ENCODE data around the gene SSX2IP. TPM values are rescaled to one million over a fixed set of nuclear protein-coding genes. Genes with fewer than 3 reads are reported as not detected.

The SSX2IP gene
- total and polyA plus RNA-seq, 7 donors: 2.2 to 12.8 (median 7.3) TPM

- Histone ChIP-seq H3K4me3 (no peak overlapping the region), H3K4me1 (no peaks in the 10 kb centered on the region), H3K36me3 (ENCODE audit: insufficient read depth in 1 of 2, low read depth in 1 of 2) (no peaks in the 10 kb centered on the region), H3K27me3 (ENCODE audit: insufficient read depth in 3 of 3, low read length in 2 of 3) (no peaks in the 10 kb centered on the region), H3K27ac (no peak overlapping the region), H3K9me3 (no peaks in the 10 kb centered on the region)
- no peak for TF ChIP-seq CTCF (IDR thresholded peaks at IDR 0.05)
- 0 to 72% (median 50%) methylated on average over 1 of the region's 1 CpG for WGBS, 3 donors
- intact Hi-C loops (cut with DNase I): no loop called here
- no peak for DNase-seq
- no peak for ATAC-seq
Measured at GRCh38 chr1:84611091-84611490, 79.2 kb downstream of the SSX2IP start.

- ATAC-seq (no peak), DNase-seq (no peak)
- Histone ChIP-seq H3K27ac (no peak overlapping the region), H3K9me3 (no peaks in the 10 kb centered on the region), H3K36me3 (ENCODE audit: insufficient read depth in 1 of 2, low read depth in 1 of 2) (no peaks in the 10 kb centered on the region), H3K27me3 (ENCODE audit: insufficient read depth in 3 of 3, low read length in 2 of 3) (no peaks in the 10 kb centered on the region), H3K4me3 (no peak overlapping the region), H3K4me1 (no peaks in the 10 kb centered on the region)
- 69 to 85% (median 85%) methylated on average over 5 of the region's 5 CpGs for WGBS, 3 donors
- intact Hi-C loops (cut with DNase I): loop anchor here (10.0 kb wide), 4 partner anchors 102 to 702 kb away; partner anchors contain the start of genes GNG5 (in 1 of the 2) and SPATA1 (in 1 of the 2)
- no peak for TF ChIP-seq CTCF (IDR thresholded peaks at IDR 0.05)
Measured at GRCh38 chr1:84606977-84607376, 83.3 kb downstream of the SSX2IP start.

- Histone ChIP-seq H3K4me3 (no peak overlapping the region), H3K27me3 (ENCODE audit: insufficient read depth in 3 of 3, low read length in 2 of 3) (no peaks in the 10 kb centered on the region), H3K36me3 (ENCODE audit: insufficient read depth in 1 of 2, low read depth in 1 of 2) (no peaks in the 10 kb centered on the region), H3K27ac (no peak overlapping the region), H3K9me3 (no peaks in the 10 kb centered on the region), H3K4me1 (no peaks in the 10 kb centered on the region)
- no peak for TF ChIP-seq CTCF (IDR thresholded peaks at IDR 0.05)
- WGBS, 3 donors: 84 to 94% (median 93%) methylated on average over 1 of the region's 1 CpG
- ATAC-seq: no peak
- no peak for DNase-seq
- intact Hi-C loops (cut with DNase I): loop anchor here (10.0 kb wide), 4 partner anchors 100 to 700 kb away; partner anchors contain the start of genes GNG5 (in 1 of the 2) and SPATA1 (in 1 of the 2)
Measured at GRCh38 chr1:84605157-84605556, 85.1 kb downstream of the SSX2IP start.

- peaks cover 10% of the 10 kb centered on the region for H3K4me1 ChIP-seq
- peak overlapping the region; percentile 49 for H3K27ac ChIP-seq
- DNase-seq (peak in 1 of 2 donors; percentile 53), ATAC-seq (peak; percentile 86 to 98 (median 91))
- no peaks in the 10 kb centered on the region for H3K36me3 ChIP-seq (ENCODE audit: insufficient read depth in 1 of 2, low read depth in 1 of 2)
- WGBS, 3 donors: 37 to 59% (median 48%) methylated on average over 15 of the region's 15 CpGs
- TF ChIP-seq CTCF (IDR thresholded peaks at IDR 0.05): peak; percentile 63
- H3K4me3 ChIP-seq: peak overlapping the region; percentile 47
- H3K9me3 ChIP-seq: no peaks in the 10 kb centered on the region
- H3K27me3 ChIP-seq (ENCODE audit: insufficient read depth in 3 of 3, low read length in 2 of 3): no peaks in the 10 kb centered on the region
- intact Hi-C loops (cut with DNase I): loop anchor here (5.0 to 10.0 kb wide), 5 partner anchors 99 to 699 kb away; partner anchors contain the start of genes GNG5 (in 1 of the 2) and SPATA1 (in 1 of the 2)
Measured at GRCh38 chr1:84603941-84604830, 86.1 kb downstream of the SSX2IP start.
